Right atrium auricular region (tissue), 2 donors: ENCODE measurements around the gene RAPGEF3. TPM values are rescaled to one million over a fixed set of nuclear protein-coding genes. Genes with fewer than 3 reads are reported as not detected.

Source experiments
- DNase-seq: peaks from one replicate; pipeline ENCODE4 v3.0.0-alpha.2; 2019; ENCODE audit warnings: low spot score
- H3K27ac ChIP-seq, 2 donors: fragments of 200-600 bp; sonication (generic); 1 replicate in 1 of 2; 2 replicates in 1 of 2; pipeline ENCODE4 v1.5.1; 2016 to 2019
- H3K27me3 ChIP-seq, 2 donors: fragments of 200-600 bp; sonication (generic); one replicate each; pipeline versions ENCODE4 v1.5.1 to v1.6.0; 2017 to 2019
- H3K36me3 ChIP-seq: fragments of 200-600 bp; sonication (generic); one replicate; pipeline ENCODE4 v1.5.1; 2016
- H3K4me1 ChIP-seq, 2 donors: fragments of 200-600 bp; sonication (generic); one replicate each; pipeline versions ENCODE4 v1.5.1 to v1.6.0; 2017 to 2019
- H3K4me3 ChIP-seq, 2 donors: fragments of 200-600 bp; sonication (generic); 1 replicate in 1 of 2; 2 replicates in 1 of 2; pipeline ENCODE4 v1.5.1; 2017 to 2019; ENCODE audit warnings: mild to moderate bottlenecking in 1 of 2, moderate library complexity in 1 of 2
- H3K9me3 ChIP-seq, 2 donors: fragments of 200-600 bp; sonication (generic); one replicate each; pipeline ENCODE4 v1.5.1; 2019
- CTCF ChIP-seq, 2 donors: fragments of 200-600 bp; sonication (generic); IDR thresholded peaks; one replicate each; pipeline ENCODE4 v1.5.1; 2019; ENCODE audit warnings: antibody characterized with exemption in 2 of 2
- total RNA-seq, 2 donors: library from RNA; depleted of rRNA; stranded (reverse); fragments of >200 nt; gene quantifications; one replicate each; pipeline ENCODE4 v1.1.0, GENCODE V29; 2016

Gene RAPGEF3
- total RNA-seq, 2 donors from 2014 or later, result 19.8 to 26.8 TPM

GRCh38 chr12:47794679-47795078, 36.0 kb upstream of the RAPGEF3 start:
- Histone ChIP-seq H3K4me3 (no peak overlapping the region), H3K36me3 (peaks cover 92% of the 10 kb centered on the region), H3K27me3 (no peaks in the 10 kb centered on the region), H3K4me1 (peaks cover 0 to 17% of the 10 kb centered on the region in 2 donors), H3K9me3 (no peaks in the 10 kb centered on the region), H3K27ac (no peak overlapping the region)
- no peak for TF ChIP-seq CTCF (IDR thresholded peaks at IDR 0.05)
- no peak for DNase-seq

GRCh38 chr12:47793015-47793681, 34.5 kb upstream of the RAPGEF3 start:
- H3K27ac ChIP-seq, result no peak overlapping the region
- TF ChIP-seq CTCF (IDR thresholded peaks at IDR 0.05), result no peak
- no peak for DNase-seq
- H3K4me3 ChIP-seq, result no peak overlapping the region
- no peaks in the 10 kb centered on the region for H3K9me3 ChIP-seq
- H3K36me3 ChIP-seq, result peaks cover 100% of the 10 kb centered on the region
- H3K4me1 ChIP-seq, result peaks cover 0 to 1% of the 10 kb centered on the region in 2 donors
- H3K27me3 ChIP-seq, result no peaks in the 10 kb centered on the region

- H3K4me1 ChIP-seq, result peaks cover 0 to 6% of the 10 kb centered on the region in 2 donors
- H3K27ac ChIP-seq, result no peak overlapping the region
- no peaks in the 10 kb centered on the region for H3K9me3 ChIP-seq
- H3K4me3 ChIP-seq, result no peak overlapping the region
- H3K36me3 ChIP-seq, result peaks cover 100% of the 10 kb centered on the region
- no peak for DNase-seq
- no peaks in the 10 kb centered on the region for H3K27me3 ChIP-seq
- no peak for TF ChIP-seq CTCF (IDR thresholded peaks at IDR 0.05)
These were observed 33.2 kb upstream of the RAPGEF3 start for GRCh38 chr12:47791874-47792273.

- Histone ChIP-seq H3K27ac (no peak overlapping the region), H3K9me3 (no peaks in the 10 kb centered on the region), H3K4me1 (peaks cover 0 to 9% of the 10 kb centered on the region in 2 donors), H3K36me3 (peaks cover 100% of the 10 kb centered on the region), H3K27me3 (no peaks in the 10 kb centered on the region), H3K4me3 (no peak overlapping the region)
- DNase-seq, result no peak
- TF ChIP-seq CTCF (IDR thresholded peaks at IDR 0.05), result no peak
These were observed 32.7 kb upstream of the RAPGEF3 start for GRCh38 chr12:47791351-47791746.

- Histone ChIP-seq H3K9me3 (no peaks in the 10 kb centered on the region), H3K4me1 (peaks cover 0 to 9% of the 10 kb centered on the region in 2 donors), H3K27me3 (no peaks in the 10 kb centered on the region), H3K4me3 (no peak overlapping the region), H3K27ac (no peak overlapping the region), H3K36me3 (peaks cover 100% of the 10 kb centered on the region)
- TF ChIP-seq CTCF (IDR thresholded peaks at IDR 0.05), result no peak
- DNase-seq, result no peak
These were observed 32.1 kb upstream of the RAPGEF3 start for GRCh38 chr12:47790676-47791350.
